ENCODE data around the gene SMIM28. TPM values are rescaled to one million over a fixed set of nuclear protein-coding genes. Genes with fewer than 3 reads are reported as not detected.
"Not testable (repeated sequence)": the region's sequence is repeated elsewhere in the genome, so short reads cannot be mapped to it uniquely, and the experiment has no call there.

Gene SMIM28
- total RNA-seq, 1 donor from 2014 or later, result not detected

DNA sequence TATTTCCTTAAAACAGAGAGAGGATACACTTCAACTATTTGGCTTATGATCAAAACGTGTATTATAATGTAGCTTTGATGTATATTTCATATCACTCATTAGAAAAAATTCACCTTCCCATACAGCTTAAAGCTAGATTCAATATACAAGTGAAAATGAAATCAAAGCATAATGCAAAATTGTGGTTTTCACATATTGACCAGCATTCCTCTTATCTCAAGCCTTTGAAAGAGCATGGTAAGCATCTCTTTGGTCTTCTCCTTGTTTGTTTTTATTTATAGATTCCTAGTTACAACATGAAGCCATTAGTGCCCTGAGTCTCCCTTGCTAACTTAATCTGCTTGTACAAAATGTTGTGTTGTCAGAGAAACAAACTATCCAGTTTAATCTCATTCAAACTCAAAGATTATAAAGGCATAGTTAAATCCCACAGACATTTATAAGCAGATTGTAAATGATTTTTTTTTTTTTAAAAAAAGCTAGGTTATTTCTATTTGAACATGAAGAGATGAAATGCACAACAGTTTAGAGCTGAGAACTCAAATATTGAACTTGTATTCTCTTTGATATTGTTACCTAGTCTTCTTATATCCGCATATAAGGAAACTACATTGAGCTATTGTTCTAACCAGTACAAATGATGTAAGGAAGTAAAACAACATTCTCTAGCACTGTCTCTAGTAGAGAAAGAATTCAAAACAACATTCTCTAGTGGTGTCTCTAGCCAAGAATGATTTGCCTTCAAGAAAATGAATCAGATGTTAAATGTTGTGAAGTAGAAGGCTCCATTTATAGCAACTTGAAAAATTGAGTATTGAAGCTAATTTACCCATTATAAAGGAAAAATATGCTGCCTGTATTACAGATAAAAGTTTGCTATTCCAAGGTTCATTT is 31.2 kb upstream of the SMIM28 start:
- intact Hi-C loops (cut with micrococcal nuclease), result no loop called here
- Mint-ChIP-seq H3K9me3 (no peaks in the 10 kb centered on the region), H3K4me1 (ENCODE audit: low read depth) (no peaks in the 10 kb centered on the region), H3K27me3 (ENCODE audit: insufficient read depth) (peaks cover 14% of the 10 kb centered on the region), H3K4me3 (no peak overlapping the region), H3K27ac (no peak overlapping the region), H3K36me3 (ENCODE audit: low read depth) (no peaks in the 10 kb centered on the region)
- DNase-seq (ENCODE audit: low spot score), result no peak

DNA sequence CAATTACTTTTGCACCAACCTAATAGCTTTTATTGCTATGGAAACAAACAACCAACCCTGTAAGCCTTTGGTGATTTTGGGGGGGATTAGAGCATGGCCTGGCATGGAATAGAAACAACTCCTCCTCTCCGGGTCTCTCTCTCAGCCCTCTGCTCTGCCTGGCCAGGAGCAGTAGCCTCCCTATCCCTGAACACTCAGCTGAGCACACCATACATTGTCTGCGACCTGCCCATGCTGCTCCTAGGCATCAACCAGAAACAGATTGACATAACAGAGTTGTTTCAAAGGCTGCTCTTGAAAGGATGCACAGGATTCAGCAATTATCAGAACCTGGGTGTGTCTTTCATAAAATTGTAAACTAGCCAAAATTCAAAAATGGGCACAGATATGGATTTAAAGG is 29.8 kb upstream of the SMIM28 start:
- H3K4me3 Mint-ChIP-seq, result no peak overlapping the region
- H3K4me1 Mint-ChIP-seq (ENCODE audit: low read depth), result no peaks in the 10 kb centered on the region
- H3K27me3 Mint-ChIP-seq (ENCODE audit: insufficient read depth), result peaks cover 10% of the 10 kb centered on the region
- no peaks in the 10 kb centered on the region for H3K36me3 Mint-ChIP-seq (ENCODE audit: low read depth)
- no peaks in the 10 kb centered on the region for H3K9me3 Mint-ChIP-seq
- intact Hi-C loops (cut with micrococcal nuclease), result no loop called here
- DNase-seq (ENCODE audit: low spot score), result no peak
- no peak overlapping the region for H3K27ac Mint-ChIP-seq

DNA sequence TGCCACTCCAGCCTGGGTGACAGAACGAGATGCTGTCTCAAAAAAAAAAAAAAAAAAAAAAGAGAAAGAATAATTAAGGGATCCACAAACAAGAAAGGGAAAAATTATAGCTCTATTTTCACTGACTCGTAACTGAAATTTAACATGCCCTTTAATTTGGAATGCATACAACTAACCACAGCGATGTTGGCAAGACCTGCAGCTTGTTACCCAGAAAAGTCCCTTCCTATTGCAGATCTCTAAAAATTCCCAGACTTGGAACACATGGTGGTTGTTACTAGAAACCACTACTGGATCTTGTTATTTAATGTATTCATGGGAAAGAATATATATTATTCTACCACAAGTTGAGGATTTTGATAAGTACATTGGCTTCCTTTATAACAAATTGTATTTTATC is 27.8 kb upstream of the SMIM28 start:
- H3K36me3 Mint-ChIP-seq (ENCODE audit: low read depth), result no peaks in the 10 kb centered on the region
- H3K27me3 Mint-ChIP-seq (ENCODE audit: insufficient read depth), result peaks cover 10% of the 10 kb centered on the region
- H3K4me3 Mint-ChIP-seq, result no peak overlapping the region
- H3K9me3 Mint-ChIP-seq, result no peaks in the 10 kb centered on the region
- intact Hi-C loops (cut with micrococcal nuclease), result no loop called here
- DNase-seq (ENCODE audit: low spot score), result no peak
- no peaks in the 10 kb centered on the region for H3K4me1 Mint-ChIP-seq (ENCODE audit: low read depth)
- no peak overlapping the region for H3K27ac Mint-ChIP-seq

DNA sequence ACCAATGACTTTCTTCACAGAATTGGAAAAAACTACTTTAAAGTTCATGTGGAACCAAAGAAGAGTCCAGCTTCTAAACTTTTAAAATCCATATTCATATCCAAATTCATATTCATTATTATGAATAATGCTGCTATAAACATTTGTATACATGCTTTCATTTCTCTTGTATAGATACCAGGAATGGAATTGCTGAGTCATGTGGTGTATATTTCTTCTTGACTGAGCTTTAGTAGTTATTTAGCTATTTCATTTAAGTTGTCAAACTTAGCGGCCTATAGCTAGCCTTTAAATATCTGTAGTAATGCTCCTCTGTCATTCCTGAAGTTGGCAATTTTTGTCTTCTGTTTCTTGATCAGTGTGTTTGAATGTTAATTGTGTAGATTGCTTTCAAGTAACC is 19.8 kb upstream of the SMIM28 start:
- peaks cover under 1% of the 10 kb centered on the region for H3K9me3 Mint-ChIP-seq

DNA sequence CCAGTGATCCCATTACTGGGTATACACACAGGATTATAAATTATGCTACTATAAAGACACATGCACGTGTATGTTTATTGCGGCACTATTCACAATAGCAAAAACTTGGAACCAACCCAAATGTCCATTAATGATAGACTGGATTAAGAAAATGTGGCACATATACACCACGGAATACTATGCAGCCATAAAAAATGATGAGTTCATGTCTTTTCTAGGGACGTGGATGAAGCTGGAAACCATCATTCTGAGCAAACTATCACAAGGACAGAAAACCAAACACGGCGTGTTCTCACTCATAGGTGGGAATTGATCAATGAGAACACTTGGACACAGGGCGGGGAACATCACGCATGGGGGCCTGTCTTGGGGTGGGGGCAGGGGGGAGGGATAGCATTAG is 9.0 kb upstream of the SMIM28 start:
- H3K4me1 Mint-ChIP-seq (ENCODE audit: low read depth); intact Hi-C loops (cut with micrococcal nuclease); DNase-seq (ENCODE audit: low spot score); H3K36me3 Mint-ChIP-seq (ENCODE audit: low read depth); H3K27ac Mint-ChIP-seq; H3K4me3 Mint-ChIP-seq; H3K9me3 Mint-ChIP-seq: not testable (repeated sequence)
- H3K27me3 Mint-ChIP-seq (ENCODE audit: insufficient read depth), result peaks cover 15% of the 10 kb centered on the region

More for the DNA sequence above, 19.8 kb upstream of the SMIM28 start:
- peaks cover 8% of the 10 kb centered on the region for H3K27me3 Mint-ChIP-seq (ENCODE audit: insufficient read depth)
- H3K4me3 Mint-ChIP-seq, result no peak overlapping the region
- H3K36me3 Mint-ChIP-seq (ENCODE audit: low read depth), result no peaks in the 10 kb centered on the region
- no peak overlapping the region for H3K27ac Mint-ChIP-seq
- H3K4me1 Mint-ChIP-seq (ENCODE audit: low read depth), result no peaks in the 10 kb centered on the region
- no peak for DNase-seq (ENCODE audit: low spot score)
- intact Hi-C loops (cut with micrococcal nuclease), result no loop called here

DNA sequence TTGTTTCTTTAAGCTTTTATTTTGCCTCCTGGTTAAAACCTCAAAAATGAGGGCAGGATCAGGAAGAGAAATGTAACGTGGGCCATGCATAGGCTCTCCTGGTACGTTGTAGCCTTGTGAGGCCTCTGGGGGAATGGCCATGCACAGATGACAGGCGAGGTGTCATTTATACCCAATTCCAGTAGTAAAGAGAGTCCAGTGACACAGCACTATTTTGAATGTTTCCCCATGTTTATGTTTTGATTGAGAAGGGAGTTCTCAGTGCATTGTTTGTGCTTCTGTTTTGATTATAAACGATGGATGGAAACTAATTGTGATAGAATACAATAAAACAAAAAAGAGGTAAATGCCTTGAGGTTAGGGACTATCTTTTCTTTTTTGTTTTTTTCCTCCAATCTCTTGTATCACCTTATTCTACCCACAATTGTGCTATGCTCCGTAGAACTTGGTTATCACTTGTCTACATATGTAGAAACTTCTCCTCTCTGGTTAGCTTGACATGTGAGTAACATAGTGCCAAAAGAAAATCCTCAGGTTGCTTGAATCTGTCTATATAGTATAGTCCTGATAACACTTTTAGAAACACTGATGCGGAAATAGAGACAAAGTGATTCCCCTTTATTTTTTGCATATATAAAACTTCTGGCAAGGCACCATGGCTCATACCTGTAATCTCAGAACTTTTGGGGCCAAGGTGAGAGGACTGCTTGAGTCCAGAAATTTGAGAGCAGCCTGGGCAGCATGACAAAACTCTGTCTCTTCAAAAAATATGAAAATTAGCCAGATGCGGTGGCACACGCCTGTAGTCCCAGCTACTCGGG is 6.9 kb upstream of the SMIM28 start:
- intact Hi-C loops (cut with micrococcal nuclease), result no loop called here
- Mint-ChIP-seq H3K27ac (no peak overlapping the region), H3K9me3 (peaks cover 3% of the 10 kb centered on the region)

DNA sequence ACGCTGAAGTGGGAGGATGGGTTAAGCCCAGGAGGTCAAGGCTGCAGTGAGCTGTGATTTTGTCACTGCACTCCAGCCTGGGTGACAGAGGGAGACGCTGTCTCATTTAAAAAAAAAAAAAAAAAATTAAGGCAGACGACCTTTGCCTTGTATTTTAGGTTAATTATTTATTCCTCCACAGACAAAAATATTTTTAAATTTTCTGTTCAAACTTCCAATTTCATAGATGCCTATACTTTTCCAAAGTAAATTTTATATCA is 6.3 kb upstream of the SMIM28 start:
- Mint-ChIP-seq H3K27me3 (ENCODE audit: insufficient read depth) (peaks cover 4% of the 10 kb centered on the region), H3K4me1 (ENCODE audit: low read depth) (no peaks in the 10 kb centered on the region), H3K4me3 (no peak overlapping the region), H3K27ac (no peak overlapping the region), H3K36me3 (ENCODE audit: low read depth) (no peaks in the 10 kb centered on the region), H3K9me3 (peaks cover 3% of the 10 kb centered on the region)
- DNase-seq (ENCODE audit: low spot score), result no peak
- intact Hi-C loops (cut with micrococcal nuclease), result no loop called here

More for the DNA sequence above, 6.9 kb upstream of the SMIM28 start:
- no peaks in the 10 kb centered on the region for H3K4me1 Mint-ChIP-seq (ENCODE audit: low read depth)
- no peak for DNase-seq (ENCODE audit: low spot score)
- no peaks in the 10 kb centered on the region for H3K36me3 Mint-ChIP-seq (ENCODE audit: low read depth)
- peaks cover 4% of the 10 kb centered on the region for H3K27me3 Mint-ChIP-seq (ENCODE audit: insufficient read depth)
- no peak overlapping the region for H3K4me3 Mint-ChIP-seq

DNA sequence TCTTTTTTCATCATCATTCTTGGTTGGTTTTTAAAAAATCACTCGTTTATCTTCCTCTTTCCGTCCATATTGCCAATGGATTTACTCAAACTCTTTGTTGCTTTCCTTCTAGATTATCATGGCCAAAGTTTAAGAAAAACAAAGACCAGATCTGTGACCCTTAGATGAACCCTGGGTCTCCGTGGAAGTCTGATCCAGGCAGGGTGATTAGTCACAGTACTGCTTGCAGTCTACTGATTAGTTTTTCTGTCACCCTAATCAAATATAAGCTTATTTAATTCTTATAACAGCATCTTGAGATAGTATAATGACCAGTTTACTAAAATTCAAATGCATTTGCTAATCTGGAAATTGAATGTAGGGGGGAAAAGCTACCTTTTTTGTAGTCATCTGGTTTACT is 6.0 kb upstream of the SMIM28 start:
- Mint-ChIP-seq H3K4me1 (ENCODE audit: low read depth) (no peaks in the 10 kb centered on the region), H3K36me3 (ENCODE audit: low read depth) (no peaks in the 10 kb centered on the region), H3K27me3 (ENCODE audit: insufficient read depth) (peaks cover 4% of the 10 kb centered on the region), H3K9me3 (peaks cover 3% of the 10 kb centered on the region), H3K4me3 (no peak overlapping the region), H3K27ac (no peak overlapping the region)
- intact Hi-C loops (cut with micrococcal nuclease), result no loop called here
- DNase-seq (ENCODE audit: low spot score), result no peak

DNA sequence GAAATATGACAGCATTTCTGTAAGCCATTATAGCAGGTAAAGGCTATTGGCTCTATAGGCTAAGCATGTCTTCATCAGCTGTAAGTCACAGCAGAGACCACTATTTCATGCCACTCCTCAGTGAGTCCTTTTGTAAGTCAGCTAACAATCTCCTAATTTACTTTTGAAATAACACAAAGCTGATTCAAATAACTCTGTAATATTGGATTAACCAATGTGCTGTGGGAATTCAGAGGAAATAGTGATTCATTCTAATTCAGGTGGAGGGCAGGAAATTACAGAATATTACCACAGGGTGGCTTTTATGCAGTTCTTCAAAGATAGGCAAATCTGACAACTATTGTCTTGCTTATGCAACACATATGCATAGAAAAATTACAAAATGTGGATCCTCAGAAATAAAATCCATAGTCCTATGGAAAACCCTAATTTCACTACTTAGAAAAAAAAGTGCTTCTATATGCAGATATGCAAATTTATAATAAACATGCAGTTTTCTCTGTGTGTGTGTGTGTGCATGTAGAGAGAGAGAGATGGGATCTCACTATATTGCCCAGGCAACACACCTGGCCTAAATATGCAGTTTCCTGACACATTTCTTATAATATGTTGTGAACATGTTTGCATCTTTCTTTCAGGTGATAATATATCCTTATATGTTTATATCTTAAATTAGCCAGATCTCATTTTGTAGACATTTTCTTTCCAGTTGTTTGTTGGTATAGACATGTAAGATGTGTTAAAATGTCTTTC is 4.8 kb upstream of the SMIM28 start:
- Mint-ChIP-seq H3K36me3 (ENCODE audit: low read depth) (no peaks in the 10 kb centered on the region), H3K4me3 (no peak overlapping the region), H3K27me3 (ENCODE audit: insufficient read depth) (peaks cover 2% of the 10 kb centered on the region), H3K4me1 (ENCODE audit: low read depth) (no peaks in the 10 kb centered on the region), H3K9me3 (no peaks in the 10 kb centered on the region), H3K27ac (no peak overlapping the region)
- no peak for DNase-seq (ENCODE audit: low spot score)
- intact Hi-C loops (cut with micrococcal nuclease), result no loop called here

DNA sequence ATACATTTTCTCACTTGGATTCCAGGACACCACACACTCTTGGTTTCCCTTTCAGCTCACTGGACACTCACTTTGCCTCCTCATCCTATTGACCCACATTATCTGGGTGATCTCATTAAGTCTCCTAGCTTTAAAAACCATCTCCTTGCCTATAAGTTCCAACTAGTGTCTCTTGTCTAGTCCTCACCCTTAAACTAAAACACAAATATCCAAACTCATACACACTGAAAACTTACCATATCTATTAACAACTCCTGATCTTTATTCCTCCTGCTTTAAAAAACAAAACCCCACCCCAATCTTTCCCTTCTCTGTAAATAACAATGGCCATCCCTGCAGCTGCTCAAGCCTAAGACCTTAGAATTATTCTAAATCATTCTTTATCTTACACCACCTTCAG is 3.5 kb upstream of the SMIM28 start:
- intact Hi-C loops (cut with micrococcal nuclease), result no loop called here
- Mint-ChIP-seq H3K4me1 (ENCODE audit: low read depth) (no peaks in the 10 kb centered on the region), H3K36me3 (ENCODE audit: low read depth) (no peaks in the 10 kb centered on the region), H3K9me3 (no peaks in the 10 kb centered on the region), H3K27ac (no peak overlapping the region), H3K27me3 (ENCODE audit: insufficient read depth) (peaks cover 2% of the 10 kb centered on the region), H3K4me3 (no peak overlapping the region)
- no peak for DNase-seq (ENCODE audit: low spot score)

DNA sequence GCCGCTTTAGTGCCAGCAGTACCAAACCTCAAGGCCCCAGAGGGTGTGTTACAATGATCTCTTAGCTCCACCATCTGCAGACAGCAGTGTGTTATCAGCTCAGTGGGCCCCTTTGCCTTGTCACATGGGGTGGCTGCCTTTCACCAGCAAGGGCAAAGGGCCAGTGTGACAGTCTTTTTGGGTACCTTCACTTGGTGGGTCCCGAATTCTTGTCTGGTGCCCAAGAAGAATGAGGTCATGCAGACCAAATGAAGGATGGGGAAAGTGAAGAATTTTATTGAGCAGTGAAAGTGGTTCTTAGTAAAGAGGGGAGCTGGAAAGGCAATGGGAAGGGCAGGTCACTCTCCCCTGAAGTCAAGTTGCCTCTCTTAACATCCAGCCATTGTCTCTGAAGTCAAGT is 2.9 kb upstream of the SMIM28 start:
- DNase-seq (ENCODE audit: low spot score), result no peak
- Mint-ChIP-seq H3K27me3 (ENCODE audit: insufficient read depth) (peaks cover 2% of the 10 kb centered on the region), H3K36me3 (ENCODE audit: low read depth) (no peaks in the 10 kb centered on the region), H3K4me3 (no peak overlapping the region), H3K9me3 (no peaks in the 10 kb centered on the region), H3K4me1 (ENCODE audit: low read depth) (no peaks in the 10 kb centered on the region), H3K27ac (no peak overlapping the region)
- intact Hi-C loops (cut with micrococcal nuclease), result no loop called here

DNA sequence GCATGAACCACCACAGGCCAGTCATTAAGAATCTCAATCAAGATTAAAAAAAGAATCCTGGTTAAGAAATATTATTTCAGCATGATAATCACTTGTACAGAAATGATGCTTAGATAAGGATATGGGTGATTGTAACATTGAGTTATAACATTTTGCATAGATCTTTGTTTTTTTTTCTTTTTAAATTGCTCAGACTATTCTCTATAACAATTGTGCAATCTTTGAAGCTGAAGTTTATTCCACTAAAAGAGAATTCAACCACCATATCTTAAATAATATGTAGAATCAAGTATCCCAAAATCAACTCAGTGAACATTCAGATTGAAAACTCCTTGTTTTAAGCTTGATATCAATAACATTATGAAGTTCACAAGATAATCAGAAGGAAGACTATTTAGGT is 663 bp upstream of the SMIM28 start:
- no peaks in the 10 kb centered on the region for H3K36me3 Mint-ChIP-seq (ENCODE audit: low read depth)
- H3K27ac Mint-ChIP-seq, result no peak overlapping the region
- H3K9me3 Mint-ChIP-seq, result no peaks in the 10 kb centered on the region
- H3K4me1 Mint-ChIP-seq (ENCODE audit: low read depth), result no peaks in the 10 kb centered on the region
- intact Hi-C loops (cut with micrococcal nuclease), result no loop called here
- DNase-seq (ENCODE audit: low spot score), result no peak
- H3K27me3 Mint-ChIP-seq (ENCODE audit: insufficient read depth), result peaks cover 5% of the 10 kb centered on the region
- H3K4me3 Mint-ChIP-seq, result no peak overlapping the region

DNA sequence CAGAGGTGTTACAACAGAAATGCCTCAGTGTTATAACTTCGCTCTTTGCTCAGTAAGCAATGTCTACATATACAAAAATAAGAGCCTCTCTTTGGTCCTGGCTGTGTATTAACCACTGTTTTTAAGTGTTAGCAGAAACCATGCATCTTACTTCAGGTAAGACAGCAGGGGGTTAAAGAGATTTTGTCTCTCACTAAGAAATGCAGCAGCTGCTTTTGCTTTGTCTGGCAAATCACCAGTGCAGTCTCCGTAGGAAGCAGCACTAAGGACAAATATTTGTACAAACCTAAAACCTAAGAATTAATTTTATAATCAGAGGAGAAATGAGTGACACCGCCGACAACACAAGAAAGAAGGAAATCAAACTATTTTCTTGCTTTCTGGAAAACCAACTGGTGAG is 758 bp downstream of the SMIM28 start:
- intact Hi-C loops (cut with micrococcal nuclease), result no loop called here
- Mint-ChIP-seq H3K4me3 (no peak overlapping the region), H3K36me3 (ENCODE audit: low read depth) (no peaks in the 10 kb centered on the region), H3K27ac (no peak overlapping the region), H3K9me3 (no peaks in the 10 kb centered on the region), H3K4me1 (ENCODE audit: low read depth) (no peaks in the 10 kb centered on the region), H3K27me3 (ENCODE audit: insufficient read depth) (peaks cover 5% of the 10 kb centered on the region)
- no peak for DNase-seq (ENCODE audit: low spot score)

Measured in activated T-helper 1 cell treated with anti-CD3 and anti-CD28 coated beads, Interleukin-12 subunit alpha, Interleukin-12 subunit beta, Interleukin-2, Interleukin-4 antibody, amounts not matched to agents 30 ng/mL and 10 ng/mL and 1 ng/mL, durations not matched to agents 14 hours and 24 hours and 36 hours (primary cell).